ENCODE data around the gene UBXN1. TPM values are rescaled to one million over a fixed set of nuclear protein-coding genes. Genes with fewer than 3 reads are reported as not detected.

Gene UBXN1
- total RNA-seq (2022; extraction: Qiagen RNA extraction) = 106 to 120 TPM (median 114 TPM) in 5 replicates

GRCh38 chr11:62678770-62679696 lies at the start of gene UBXN1:
Gene UBXN1 (minus strand): TSS chr11:62679073. CDS start chr11:62678923, 150 bp downstream.

GRCh38 chr11:62728171-62728988 lies 49.5 kb upstream of the UBXN1 start, which contains the start of gene TTC9C:
Gene TTC9C (plus strand): TSS chr11:62728486. CDS start chr11:62728849, 363 bp downstream.

GRCh38 chr11:62727165-62727871 lies 48.4 kb upstream of the UBXN1 start, which contains the start of gene HNRNPUL2:
Gene HNRNPUL2 (minus strand): TSS chr11:62727457. CDS start chr11:62727156, 301 bp downstream.

GRCh38 chr11:62707277-62707861 lies 28.5 kb upstream of the UBXN1 start, which contains the start of the genes BSCL2 and GNG3:
Gene BSCL2 (minus strand): TSS chr11:62707424. CDS start chr11:62707195, 229 bp downstream.
Gene GNG3 (plus strand): TSS chr11:62707676. CDS start chr11:62708296, 620 bp downstream.

GRCh38 chr11:62689421-62690183 lies 10.7 kb upstream of the UBXN1 start, which contains the start of gene LRRN4CL:
Gene LRRN4CL (minus strand): TSS chr11:62689530. CDS start chr11:62688508, 1,022 bp downstream.

GRCh38 chr11:62671608-62672389 lies 7.1 kb downstream of the UBXN1 start, which contains the start of the genes LBHD1 and UQCC3:
Gene LBHD1 (minus strand): TSS chr11:62672267. CDS start chr11:62670031, 2,236 bp downstream.
Gene UQCC3 (plus strand): TSS chr11:62671673. CDS start chr11:62671746, 73 bp downstream.

GRCh38 chr11:62665075-62665598 lies 13.7 kb downstream of the UBXN1 start, which contains the start of the genes C11orf98 and CSKMT:
Gene C11orf98 (minus strand): TSS chr11:62665210. CDS start chr11:62665169, 41 bp downstream.
Gene CSKMT (plus strand): TSS chr11:62665312. CDS start chr11:62665880, 568 bp downstream.

GRCh38 chr11:62645946-62646824 lies 32.7 kb downstream of the UBXN1 start, which contains the start of gene GANAB:
Gene GANAB (minus strand): TSS chr11:62646613. CDS start chr11:62646599, 14 bp downstream.

Other genes with a start within 250 kb of the UBXN1 start
- 308 to 468 TPM (median 395 TPM) in 5 replicates for gene AHNAK, start 132.3 kb downstream of the UBXN1 start, total RNA-seq (2022; extraction: Qiagen RNA extraction)
- 1,875 to 2,021 TPM (median 1,992 TPM) in 5 replicates for gene EEF1G, start 105.2 kb downstream of the UBXN1 start, total RNA-seq (2022; extraction: Qiagen RNA extraction)
- gene TUT1, start 87.5 kb downstream of the UBXN1 start, total RNA-seq (2022; extraction: Qiagen RNA extraction) = 15.8 to 17.4 TPM (median 16.7 TPM) in 5 replicates
- gene MTA2, start 77.2 kb downstream of the UBXN1 start, total RNA-seq (2022; extraction: Qiagen RNA extraction) = 84.4 to 102 TPM (median 85.9 TPM) in 5 replicates
- 19.0 to 23.2 TPM (median 21.8 TPM) in 5 replicates for gene EML3, start 66.3 kb downstream of the UBXN1 start, total RNA-seq (2022; extraction: Qiagen RNA extraction)
- 3.5 to 4.7 TPM (median 4.4 TPM) in 5 replicates for gene ROM1, start 65.8 kb downstream of the UBXN1 start, total RNA-seq (2022; extraction: Qiagen RNA extraction)
- 45.9 to 56.9 TPM (median 52.4 TPM) in 5 replicates for gene B3GAT3, start 57.1 kb downstream of the UBXN1 start, total RNA-seq (2022; extraction: Qiagen RNA extraction)
- 243 to 305 TPM (median 258 TPM) in 5 replicates for gene GANAB, start 32.5 kb downstream of the UBXN1 start, total RNA-seq (2022; extraction: Qiagen RNA extraction)
- gene INTS5, start 25.8 kb downstream of the UBXN1 start, total RNA-seq (2022; extraction: Qiagen RNA extraction) = 20.6 to 22.8 TPM (median 21.6 TPM) in 5 replicates
- 115 to 147 TPM (median 128 TPM) in 5 replicates for gene C11orf98, start 13.9 kb downstream of the UBXN1 start, total RNA-seq (2022; extraction: Qiagen RNA extraction)
- 8.2 to 15.6 TPM (median 12.8 TPM) in 5 replicates for gene CSKMT, start 13.8 kb downstream of the UBXN1 start, total RNA-seq (2022; extraction: Qiagen RNA extraction)
- gene UQCC3, start 7.4 kb downstream of the UBXN1 start, total RNA-seq (2022; extraction: Qiagen RNA extraction) = 22.5 to 36.2 TPM (median 32.9 TPM) in 5 replicates
- gene LBHD1, start 6.8 kb downstream of the UBXN1 start, total RNA-seq (2022; extraction: Qiagen RNA extraction) = 3.9 to 5.5 TPM (median 5.2 TPM) in 5 replicates
- 0.07 to 0.13 TPM (median 0.11 TPM) in 4 of 5 replicates, not detected in the other for gene LRRN4CL, start 10.5 kb upstream of the UBXN1 start, total RNA-seq (2022; extraction: Qiagen RNA extraction)
- gene BSCL2, start 28.4 kb upstream of the UBXN1 start, total RNA-seq (2022; extraction: Qiagen RNA extraction) = 63.8 to 87.2 TPM (median 72.5 TPM) in 5 replicates
- not detected in 5 replicates for gene GNG3, start 28.6 kb upstream of the UBXN1 start, total RNA-seq (2022; extraction: Qiagen RNA extraction)
- 38.5 to 50.6 TPM (median 40.7 TPM) in 5 replicates for gene HNRNPUL2, start 48.4 kb upstream of the UBXN1 start, total RNA-seq (2022; extraction: Qiagen RNA extraction)
- gene TTC9C, start 49.4 kb upstream of the UBXN1 start, total RNA-seq (2022; extraction: Qiagen RNA extraction) = 29.2 to 32.7 TPM (median 31.6 TPM) in 5 replicates
- gene ZBTB3, start 75.1 kb upstream of the UBXN1 start, total RNA-seq (2022; extraction: Qiagen RNA extraction) = 1.0 to 1.6 TPM (median 1.5 TPM) in 5 replicates
- gene POLR2G, start 82.5 kb upstream of the UBXN1 start, total RNA-seq (2022; extraction: Qiagen RNA extraction) = 156 to 190 TPM (median 177 TPM) in 5 replicates
- 12.6 to 15.2 TPM (median 13.6 TPM) in 5 replicates for gene TAF6L, start 92.3 kb upstream of the UBXN1 start, total RNA-seq (2022; extraction: Qiagen RNA extraction)
- gene TMEM179B, start 108.3 kb upstream of the UBXN1 start, total RNA-seq (2022; extraction: Qiagen RNA extraction) = 64.4 to 93.7 TPM (median 85.8 TPM) in 5 replicates
- 20.1 to 29.2 TPM (median 26.5 TPM) in 5 replicates for gene TMEM223, start 112.9 kb upstream of the UBXN1 start, total RNA-seq (2022; extraction: Qiagen RNA extraction)
- gene NXF1, start 126.4 kb upstream of the UBXN1 start, total RNA-seq (2022; extraction: Qiagen RNA extraction) = 47.7 to 51.9 TPM (median 49.5 TPM) in 5 replicates
- gene STX5, start 153.0 kb upstream of the UBXN1 start, total RNA-seq (2022; extraction: Qiagen RNA extraction) = 19.0 to 25.5 TPM (median 24.6 TPM) in 5 replicates
- not detected in 5 replicates for gene TEX54, start 153.8 kb upstream of the UBXN1 start, total RNA-seq (2022; extraction: Qiagen RNA extraction)
- gene WDR74, start 160.5 kb upstream of the UBXN1 start, total RNA-seq (2022; extraction: Qiagen RNA extraction) = 74.2 to 79.9 TPM (median 78.7 TPM) in 5 replicates
- 945 to 1,067 TPM (median 951 TPM) in 5 replicates for gene SLC3A2, start 201.8 kb upstream of the UBXN1 start, total RNA-seq (2022; extraction: Qiagen RNA extraction)
- 0.06 to 0.13 TPM (median 0.08 TPM) in 5 replicates for gene CHRM1, start 242.3 kb upstream of the UBXN1 start, total RNA-seq (2022; extraction: Qiagen RNA extraction)

All from A549 treated with Hydrocortisone at 1 μM for 4 hours (cell line).